Glomerular visceral epithelial cell (primary cell): ENCODE measurements around the gene SPTA1.

Source experiments
- DNase-seq: peaks from one replicate; pipeline ENCODE4 v3.0.0-alpha.2; 2016; ENCODE audit errors: extremely low spot score

The SPTA1 gene

DNA sequence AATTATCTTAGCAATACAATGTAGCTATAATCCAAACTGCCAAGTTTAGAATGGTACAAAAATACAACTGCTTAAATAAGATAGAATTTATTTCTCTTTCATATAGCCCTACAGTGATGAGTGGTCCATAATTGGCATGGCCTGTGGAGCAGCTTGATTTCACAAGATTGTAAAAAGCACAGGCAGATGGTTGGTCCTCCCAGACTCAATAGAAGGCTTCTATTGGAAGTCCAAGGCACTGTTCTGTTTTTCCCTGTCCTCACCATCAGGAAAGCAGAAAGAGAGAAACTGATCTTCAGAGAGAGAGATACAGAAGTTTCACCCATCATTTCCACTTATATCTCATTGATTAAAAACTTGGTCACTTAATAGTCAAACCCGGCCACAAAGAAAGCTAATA, 114.3 kb downstream of the SPTA1 start:
- DNase-seq = no peak

DNA sequence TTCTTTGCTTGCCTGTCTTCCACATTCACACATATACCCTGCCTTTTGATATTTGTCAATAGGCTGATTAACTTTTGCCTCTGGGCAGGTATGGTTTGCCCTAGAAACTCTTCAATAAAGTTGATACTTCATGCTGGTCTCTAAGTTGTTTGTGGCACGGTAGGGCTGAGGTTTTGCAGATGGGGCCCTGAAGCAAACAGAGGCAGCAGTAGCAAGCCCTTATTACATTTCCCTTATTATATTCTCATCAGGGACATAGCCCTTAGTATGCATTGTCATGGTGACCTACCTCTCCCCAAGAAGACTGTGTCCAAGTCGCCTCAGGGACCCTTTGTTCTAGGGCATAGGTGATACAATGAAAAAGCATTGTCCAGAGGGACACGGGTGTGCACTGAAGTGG, 116.0 kb downstream of the SPTA1 start, which contains the start of gene OR6P1:
TSS of gene OR6P1 (minus strand) at position 101 of the 400 bp plus-strand sequence. CDS start 6,976 bp downstream, outside the sequence.
- DNase-seq = no peak

DNA sequence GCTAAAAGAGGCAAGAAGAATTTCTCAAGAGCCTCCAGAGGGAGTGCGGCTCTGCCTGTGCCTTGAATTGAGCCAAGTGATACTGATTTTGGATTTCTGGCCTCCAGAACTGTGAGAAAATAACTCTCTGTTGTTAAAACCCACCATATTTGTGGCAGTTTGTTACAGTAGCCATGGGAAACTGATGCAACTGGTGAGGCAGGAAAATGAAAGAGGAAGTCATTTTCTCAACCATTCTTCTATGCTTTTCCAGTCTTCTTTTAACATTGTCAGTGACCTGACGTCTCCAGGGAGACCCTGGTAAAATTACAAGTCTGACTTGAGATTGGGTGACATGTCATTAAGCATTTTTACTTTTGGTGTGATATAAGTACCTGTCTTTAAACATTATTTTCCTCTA, 121.9 kb downstream of the SPTA1 start:
- DNase-seq = no peak

DNA sequence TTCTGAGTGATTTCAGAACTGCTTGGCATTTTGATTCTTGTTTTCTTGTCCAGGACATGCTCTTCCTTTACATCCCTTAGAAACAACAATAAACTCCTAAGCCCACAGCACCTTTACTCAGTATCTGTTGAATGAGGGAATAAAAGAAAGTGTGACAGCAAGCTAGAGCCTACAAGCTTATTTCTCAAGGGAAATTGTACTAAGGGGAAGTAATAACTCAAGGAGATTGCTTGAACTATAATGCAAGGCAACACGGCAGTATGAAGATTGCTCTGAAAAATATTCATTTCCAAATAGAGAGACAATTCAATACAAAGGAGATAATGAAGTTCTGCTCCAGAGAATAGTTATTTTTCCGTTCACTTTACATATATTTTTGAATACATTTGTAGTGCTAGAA, 122.7 kb downstream of the SPTA1 start:
- no peak for DNase-seq
